Prostate gland (tissue), 2 donors: Measurements from ENCODE around the gene PTPRS. TPM values are rescaled to one million over a fixed set of nuclear protein-coding genes. Genes with fewer than 3 reads are reported as not detected.

Experiments
- DNase-seq: peaks from one replicate; pipeline ENCODE4 v3.0.0-alpha.2; 2019; ENCODE audit warnings: low spot score
- H3K27ac ChIP-seq, 2 donors: fragments of 200-600 bp; sonication (generic); 2 replicates each; pipeline ENCODE4 v1.5.1; 2017 to 2019
- H3K27me3 ChIP-seq: fragments of 200-600 bp; sonication (generic); replicated peaks from 2 replicates; pipeline ENCODE4 v1.5.1; 2019; ENCODE audit not compliant: insufficient read depth
- H3K36me3 ChIP-seq, 2 donors: fragments of 200-600 bp; sonication (generic); 1 replicate in 1 of 2; 2 replicates in 1 of 2; pipeline versions ENCODE4 v1.5.1 to v1.8.1; 2017 to 2019
- H3K4me1 ChIP-seq: fragments of 200-600 bp; sonication (generic); replicated peaks from 2 replicates; pipeline ENCODE4 v1.5.1; 2019
- H3K4me3 ChIP-seq, 2 donors: fragments of 200-600 bp; sonication (generic); 2 replicates each; pipeline ENCODE4 v1.5.1; 2017 to 2019
- H3K9me3 ChIP-seq: fragments of 200-600 bp; sonication (generic); 2 replicates; pipeline ENCODE4 v1.5.1; 2017
- CTCF ChIP-seq, 4 experiments: fragments of 200-600 bp in 2 of 4; fragments of 450-650 bp in 2 of 4; sonication (generic) in 2 of 4; IDR thresholded peaks; 1 replicate in 3 of 4; 2 replicates in 1 of 4; pipeline ENCODE4 v1.5.1; 2016 to 2019; ENCODE audit warnings: antibody characterized with exemption in 4 of 4, mild to moderate bottlenecking in 2 of 4, moderate library complexity in 2 of 4
- POLR2A ChIP-seq: fragments of 450-650 bp; IDR thresholded peaks from one replicate; pipeline ENCODE4 v1.6.1; 2016; ENCODE audit warnings: antibody characterized with exemption, mild to moderate bottlenecking
- POLR2AphosphoS5 ChIP-seq: sonication (generic); formaldehyde crosslinking; IDR thresholded peaks from one replicate; pipeline ENCODE4 v1.6.1; 2017; ENCODE audit warnings: antibody characterized with exemption
- WGBS: methylation state at CpG from one replicate; pipeline ENCODE4 v1.1.5; 2018; 5-methylcytosine and 5-hydroxymethylcytosine counted together
- intact Hi-C: fragments of 100-400 bp; cut with DNase I; formaldehyde crosslinking; loops from one replicate; pipeline ENCODE4 v1.14.2; 2022
- total RNA-seq, 2 donors: library from RNA; depleted of rRNA; stranded (reverse); fragments of >200 nt; gene quantifications; one replicate each; pipeline ENCODE4 v1.1.0, GENCODE V29; 2016

PTPRS gene
- total RNA-seq, 2 donors from 2014 or later = 221 to 379 TPM

- TF ChIP-seq POLR2AphosphoS5 = no peak
- TF ChIP-seq POLR2A = no peak
- TF ChIP-seq CTCF (IDR thresholded peaks at IDR 0.05) = no peak
- Histone ChIP-seq H3K27me3 (no peaks in the 10 kb centered on the region), H3K27ac (no peak overlapping the region), H3K4me3 (no peak overlapping the region), H3K4me1 (no peaks in the 10 kb centered on the region), H3K9me3 (no peaks in the 10 kb centered on the region), H3K36me3 (no peaks in the 10 kb centered on the region)
- intact Hi-C loops = no loop called here
- DNase-seq = no peak
- 93% methylated on average over 6 of the region's 6 CpGs for WGBS
Measured at GRCh38 chr19:5318306-5318705, 22.3 kb downstream of the PTPRS start.

- intact Hi-C loops = no loop called here
- Histone ChIP-seq H3K9me3 (no peaks in the 10 kb centered on the region), H3K27ac (no peak overlapping the region), H3K36me3 (no peaks in the 10 kb centered on the region), H3K4me1 (no peaks in the 10 kb centered on the region), H3K4me3 (no peak overlapping the region), H3K27me3 (no peaks in the 10 kb centered on the region)
- no peak for DNase-seq
- WGBS = 74% methylated on average over 7 of the region's 7 CpGs
- TF ChIP-seq CTCF (IDR thresholded peaks at IDR 0.05) = no peak
- TF ChIP-seq POLR2AphosphoS5 = no peak
- no peak for TF ChIP-seq POLR2A
Measured at GRCh38 chr19:5317321-5317720, 23.3 kb downstream of the PTPRS start.

- Histone ChIP-seq H3K9me3 (no peaks in the 10 kb centered on the region), H3K27me3 (no peaks in the 10 kb centered on the region), H3K4me1 (no peaks in the 10 kb centered on the region), H3K36me3 (no peaks in the 10 kb centered on the region), H3K4me3 (no peak overlapping the region), H3K27ac (no peak overlapping the region)
- no peak for DNase-seq
- WGBS = 94% methylated on average over 9 of the region's 9 CpGs
- no peak for TF ChIP-seq CTCF (IDR thresholded peaks at IDR 0.05)
- no peak for TF ChIP-seq POLR2A
- no peak for TF ChIP-seq POLR2AphosphoS5
- intact Hi-C loops = no loop called here
Measured at GRCh38 chr19:5316138-5316537, 24.5 kb downstream of the PTPRS start.

- H3K4me3 ChIP-seq = no peak overlapping the region
- no peak overlapping the region for H3K27ac ChIP-seq
- 76% methylated on average over 4 of the region's 4 CpGs for WGBS
- no peak for DNase-seq
- no peaks in the 10 kb centered on the region for H3K4me1 ChIP-seq
- H3K27me3 ChIP-seq = no peaks in the 10 kb centered on the region
- H3K9me3 ChIP-seq = no peaks in the 10 kb centered on the region
- intact Hi-C loops = no loop called here
- TF ChIP-seq POLR2AphosphoS5 (no peak), POLR2A (no peak), CTCF (IDR thresholded peaks at IDR 0.05) (no peak)
- H3K36me3 ChIP-seq = no peaks in the 10 kb centered on the region
Measured at GRCh38 chr19:5314907-5315298, 25.7 kb downstream of the PTPRS start.

GRCh38 chr19:5314012-5314906 lies 26.4 kb downstream of the PTPRS start:
- no peaks in the 10 kb centered on the region for H3K27me3 ChIP-seq
- TF ChIP-seq POLR2AphosphoS5 = no peak
- TF ChIP-seq POLR2A = no peak
- no peak for TF ChIP-seq CTCF (IDR thresholded peaks at IDR 0.05)
- intact Hi-C loops = no loop called here
- no peak overlapping the region for H3K4me3 ChIP-seq
- H3K36me3 ChIP-seq = no peaks in the 10 kb centered on the region
- DNase-seq = no peak
- no peak overlapping the region for H3K27ac ChIP-seq
- no peaks in the 10 kb centered on the region for H3K4me1 ChIP-seq
- 91% methylated on average over 7 of the region's 7 CpGs for WGBS
- H3K9me3 ChIP-seq = no peaks in the 10 kb centered on the region
